ELF-1 (cell line): ENCODE data around the gene MGA.

Source experiments
- DNase-seq: peaks from one replicate; pipeline ENCODE4 v3.0.0-alpha.2; 2016; ENCODE audit warnings: low read depth, low spot score

MGA gene

GRCh38 chr15:41782371-41783282 is 122.4 kb downstream of the MGA start:
- DNase-seq, result no peak

- DNase-seq, result no peak
Measured at GRCh38 chr15:41783296-41783695, 123.1 kb downstream of the MGA start.

GRCh38 chr15:41788262-41788661 is 128.1 kb downstream of the MGA start:
- no peak for DNase-seq

- no peak for DNase-seq
Measured at GRCh38 chr15:41789236-41789635, 129.0 kb downstream of the MGA start.

- no peak for DNase-seq
Measured at GRCh38 chr15:41789662-41790061, 129.5 kb downstream of the MGA start.

- no peak for DNase-seq
Measured at GRCh38 chr15:41790169-41790568, 130.0 kb downstream of the MGA start.

GRCh38 chr15:41790756-41791546 is 130.7 kb downstream of the MGA start:
- peak; percentile 53 for DNase-seq

GRCh38 chr15:41791547-41791937 is 131.3 kb downstream of the MGA start:
- DNase-seq, result no peak

GRCh38 chr15:41792000-41792637 is 131.9 kb downstream of the MGA start:
- DNase-seq, result no peak

GRCh38 chr15:41794081-41794480 is 133.9 kb downstream of the MGA start:
- no peak for DNase-seq

GRCh38 chr15:41795996-41796856 is 136.0 kb downstream of the MGA start:
- DNase-seq, result no peak

- peak; percentile 47 for DNase-seq
Measured at GRCh38 chr15:41797201-41797944, 137.2 kb downstream of the MGA start.

GRCh38 chr15:41798607-41799487 is 138.6 kb downstream of the MGA start:
- DNase-seq, result no peak

GRCh38 chr15:41799488-41799805 is 139.2 kb downstream of the MGA start:
- no peak for DNase-seq

- no peak for DNase-seq
Measured at GRCh38 chr15:41801185-41801584, 141.0 kb downstream of the MGA start.

GRCh38 chr15:41801850-41802455 is 141.7 kb downstream of the MGA start:
- DNase-seq, result no peak

GRCh38 chr15:41804361-41804760 is 144.2 kb downstream of the MGA start:
- peak; percentile 79 for DNase-seq

GRCh38 chr15:41804916-41805666 is 144.9 kb downstream of the MGA start:
- no peak for DNase-seq

GRCh38 chr15:41805711-41806110 is 145.5 kb downstream of the MGA start:
- no peak for DNase-seq
